GM20000 (cell line): Measurements from ENCODE around the gene DDI1.

Experiments used
- DNase-seq: peaks from one replicate; pipeline ENCODE4 v3.0.0; 2012; ENCODE audit warnings: low spot score
- TF ChIP-seq, protein P1 (sequence below): IDR thresholded peaks from 2 replicates; pipeline ENCODE4 v1.5.1; 2012; ENCODE audit warnings: mild to moderate bottlenecking, control low read depth; ENCODE audit errors: extremely low read depth, missing control alignments

The DDI1 gene

DNA sequence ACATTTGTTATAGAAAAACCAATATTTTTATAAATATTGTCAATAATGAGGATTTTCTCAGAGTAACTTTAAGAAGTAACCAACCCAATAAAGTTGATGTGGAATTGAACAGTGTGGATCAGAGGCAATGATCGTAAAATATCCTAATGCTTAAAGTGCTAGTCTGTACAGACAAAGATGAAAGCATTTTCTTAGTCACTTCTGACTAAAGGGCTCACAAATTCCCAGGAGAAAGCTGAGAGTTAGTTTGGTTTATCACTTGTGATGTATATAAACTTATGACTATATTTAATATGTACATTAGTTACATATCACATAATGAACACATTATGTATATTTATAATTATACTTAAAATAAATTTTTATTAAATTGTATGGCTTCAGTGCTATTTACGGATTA lies 25.4 kb upstream of the DDI1 start:
- TF ChIP-seq, protein P1, sequence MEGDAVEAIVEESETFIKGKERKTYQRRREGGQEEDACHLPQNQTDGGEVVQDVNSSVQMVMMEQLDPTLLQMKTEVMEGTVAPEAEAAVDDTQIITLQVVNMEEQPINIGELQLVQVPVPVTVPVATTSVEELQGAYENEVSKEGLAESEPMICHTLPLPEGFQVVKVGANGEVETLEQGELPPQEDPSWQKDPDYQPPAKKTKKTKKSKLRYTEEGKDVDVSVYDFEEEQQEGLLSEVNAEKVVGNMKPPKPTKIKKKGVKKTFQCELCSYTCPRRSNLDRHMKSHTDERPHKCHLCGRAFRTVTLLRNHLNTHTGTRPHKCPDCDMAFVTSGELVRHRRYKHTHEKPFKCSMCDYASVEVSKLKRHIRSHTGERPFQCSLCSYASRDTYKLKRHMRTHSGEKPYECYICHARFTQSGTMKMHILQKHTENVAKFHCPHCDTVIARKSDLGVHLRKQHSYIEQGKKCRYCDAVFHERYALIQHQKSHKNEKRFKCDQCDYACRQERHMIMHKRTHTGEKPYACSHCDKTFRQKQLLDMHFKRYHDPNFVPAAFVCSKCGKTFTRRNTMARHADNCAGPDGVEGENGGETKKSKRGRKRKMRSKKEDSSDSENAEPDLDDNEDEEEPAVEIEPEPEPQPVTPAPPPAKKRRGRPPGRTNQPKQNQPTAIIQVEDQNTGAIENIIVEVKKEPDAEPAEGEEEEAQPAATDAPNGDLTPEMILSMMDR, result no peak
- DNase-seq, result no peak

DNA sequence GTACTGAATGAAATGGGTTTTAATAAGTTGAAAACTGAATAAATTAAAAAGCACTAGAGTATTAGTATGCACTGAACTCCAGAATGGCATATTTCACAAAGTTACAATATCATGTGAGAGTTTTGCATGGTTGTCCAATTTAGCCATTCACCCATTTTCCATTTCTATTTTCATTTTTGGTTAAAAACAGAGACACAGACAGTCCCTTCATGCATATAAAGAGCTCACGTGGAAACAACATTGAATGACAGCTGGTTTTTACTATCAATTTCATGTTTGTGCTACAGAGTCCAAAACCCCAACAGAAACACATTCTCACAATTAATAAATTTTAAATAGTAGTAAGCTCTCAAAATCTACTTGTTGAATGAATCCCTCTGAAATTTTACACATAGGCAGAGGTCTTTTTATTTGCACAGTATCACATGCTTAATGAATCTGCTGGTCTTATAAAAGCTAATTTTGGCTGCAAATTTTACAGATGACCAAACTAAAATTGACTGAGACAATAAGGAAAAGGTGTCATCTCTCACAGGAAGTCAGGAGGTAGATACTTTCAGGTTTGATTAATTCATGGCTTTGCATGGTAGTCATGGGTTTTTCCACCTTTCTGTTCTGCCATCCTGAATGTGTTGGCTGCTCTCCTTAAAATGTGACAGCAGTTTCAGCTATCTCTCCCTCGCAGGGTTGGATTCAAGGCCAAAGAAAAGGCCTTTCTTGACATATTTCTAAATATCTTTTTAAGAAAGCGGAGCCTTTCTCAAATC lies 20.6 kb upstream of the DDI1 start:
- no peak for DNase-seq
- TF ChIP-seq, protein P1, result no peak

DNA sequence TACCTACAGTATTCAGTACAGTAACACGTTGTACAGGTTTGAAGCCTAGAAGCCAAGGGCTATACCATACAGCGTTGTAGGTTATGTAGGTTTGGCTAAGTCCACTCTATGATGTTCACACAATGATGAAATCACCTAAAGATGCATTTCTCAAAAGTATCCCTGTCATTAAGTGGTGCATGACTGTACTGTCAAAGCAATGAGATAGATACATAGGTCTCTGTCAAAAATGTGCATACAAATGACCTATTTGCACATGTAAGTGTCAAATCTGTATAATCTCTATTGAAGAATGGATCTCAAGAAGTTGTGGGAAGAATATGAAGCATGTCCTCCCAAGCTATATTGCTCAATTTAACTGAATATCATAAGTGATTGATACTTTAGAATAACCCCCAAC lies 11.9 kb upstream of the DDI1 start:
- TF ChIP-seq, protein P1, result no peak
- DNase-seq, result no peak

DNA sequence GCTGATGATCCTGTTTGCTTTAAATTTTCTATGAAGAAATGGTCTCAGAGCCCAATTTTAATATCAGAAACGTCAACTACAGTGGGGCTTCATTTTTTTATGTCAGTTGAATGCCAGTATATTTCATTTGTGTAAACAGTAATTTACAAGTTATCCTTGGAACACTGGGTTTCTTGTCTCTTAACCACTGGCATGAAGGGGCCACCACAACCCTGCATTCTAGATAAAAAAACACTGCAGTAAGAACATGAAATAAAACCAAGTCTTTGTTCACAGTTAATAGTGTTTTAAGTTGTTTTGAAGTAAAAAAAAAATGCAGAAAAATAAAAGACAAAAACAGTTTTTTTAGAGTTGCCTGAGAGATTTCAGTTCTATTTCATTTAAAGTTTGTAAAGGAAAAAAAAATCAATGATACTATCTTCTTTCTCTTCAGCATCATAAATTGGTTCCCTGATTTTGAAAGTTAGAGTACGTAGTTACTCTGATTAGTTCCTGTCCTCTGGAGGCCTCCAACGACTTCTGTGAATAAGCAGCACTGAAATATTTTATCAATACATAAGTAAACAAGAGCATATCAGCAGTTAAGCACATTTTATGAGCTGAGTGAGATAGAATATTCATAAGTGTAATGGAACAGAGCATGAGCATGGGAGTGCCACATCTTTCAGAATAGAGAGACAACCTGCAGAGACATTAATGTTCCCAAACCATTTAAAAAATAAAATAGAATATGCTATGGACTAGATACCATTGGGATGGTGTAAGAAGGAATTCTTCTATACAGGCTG lies 7.8 kb upstream of the DDI1 start:
- no peak for DNase-seq
- TF ChIP-seq, protein P1, result no peak

DNA sequence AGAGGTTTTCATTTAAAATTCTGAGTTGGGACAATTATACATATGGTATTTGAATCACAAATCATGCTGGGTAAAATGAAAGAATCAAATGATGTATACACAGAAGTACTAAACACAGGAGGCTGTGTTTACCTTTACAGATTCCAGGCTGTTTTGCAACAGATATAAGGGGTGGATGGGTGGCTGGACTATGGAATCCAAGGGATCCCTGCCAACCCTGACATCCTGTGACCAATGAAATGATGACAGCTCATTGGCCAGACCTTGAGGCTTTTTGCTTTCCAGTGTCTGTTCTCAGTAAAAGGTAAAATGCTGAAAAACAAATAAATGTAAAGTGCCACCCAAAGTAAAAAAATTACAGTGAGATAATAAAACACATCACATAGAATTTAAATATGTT lies 3.3 kb upstream of the DDI1 start:
- DNase-seq, result no peak
- TF ChIP-seq, protein P1, result no peak

DNA sequence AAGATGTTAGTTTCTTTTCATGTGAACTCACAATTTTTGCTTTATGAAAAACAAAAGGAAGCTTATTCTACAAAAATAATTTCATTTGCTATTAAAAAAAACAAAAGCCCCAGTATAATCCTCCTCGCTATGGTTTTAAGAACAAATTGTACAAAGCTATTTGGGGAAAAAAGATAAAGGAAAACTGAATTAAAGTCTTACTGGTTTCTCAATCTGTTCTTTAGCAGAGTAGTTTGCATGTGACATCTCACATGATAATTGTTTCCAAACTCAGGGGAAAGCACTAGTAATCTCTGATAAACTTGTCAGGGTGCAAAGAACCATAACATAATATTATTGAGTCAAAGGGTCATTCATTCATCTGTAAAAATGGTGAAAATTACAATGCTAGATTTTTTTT lies 2.9 kb upstream of the DDI1 start:
- no peak for DNase-seq
- TF ChIP-seq, protein P1, result no peak

DNA sequence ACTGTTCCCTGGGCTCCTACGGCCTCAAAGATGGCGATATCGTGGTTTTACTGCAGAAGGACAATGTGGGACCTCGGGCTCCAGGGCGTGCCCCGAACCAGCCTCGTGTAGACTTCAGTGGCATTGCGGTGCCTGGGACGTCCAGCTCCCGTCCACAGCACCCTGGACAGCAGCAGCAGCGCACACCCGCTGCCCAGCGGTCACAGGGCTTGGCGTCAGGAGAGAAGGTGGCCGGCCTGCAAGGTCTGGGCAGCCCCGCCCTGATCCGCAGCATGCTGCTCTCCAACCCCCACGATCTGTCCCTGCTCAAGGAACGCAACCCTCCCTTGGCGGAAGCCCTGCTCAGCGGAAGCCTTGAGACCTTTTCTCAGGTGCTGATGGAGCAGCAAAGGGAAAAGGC lies 555 bp downstream of the DDI1 start:
- TF ChIP-seq, protein P1, result no peak
- DNase-seq, result no peak
